HEK293T (cell line): Measurements from ENCODE around the gene CDYL2.

Experiments
- ARNT ChIP-seq: fragments of 450-650 bp; IDR thresholded peaks from 2 replicates; pipeline ENCODE4 v1.6.1; 2017; ENCODE audit warnings: mild to moderate bottlenecking
- CTBP1 ChIP-seq: fragments of 450-650 bp; IDR thresholded peaks from 2 replicates; pipeline ENCODE4 v1.6.1; 2016; ENCODE audit warnings: borderline replicate concordance
- ELF4 ChIP-seq: fragments of 450-650 bp; IDR thresholded peaks from 2 replicates; pipeline ENCODE4 v1.6.1; 2017; ENCODE audit warnings: antibody characterized with exemption
- FOXK2 ChIP-seq: fragments of 450-650 bp; IDR thresholded peaks from 2 replicates; pipeline ENCODE4 v1.6.1; 2016; ENCODE audit warnings: mild to moderate bottlenecking
- FOXM1 ChIP-seq: fragments of 450-650 bp; IDR thresholded peaks from 2 replicates; pipeline ENCODE4 v1.6.1; 2017; ENCODE audit warnings: mild to moderate bottlenecking, borderline replicate concordance
- LEF1 ChIP-seq: fragments of 450-650 bp; IDR thresholded peaks from 2 replicates; pipeline ENCODE4 v1.6.1; 2017; ENCODE audit warnings: mild to moderate bottlenecking, borderline replicate concordance
- NFRKB ChIP-seq: fragments of 450-650 bp; IDR thresholded peaks from 2 replicates; pipeline ENCODE4 v1.6.1; 2016; ENCODE audit warnings: mild to moderate bottlenecking, moderate library complexity
- PKNOX1 ChIP-seq: fragments of 450-650 bp; IDR thresholded peaks from 2 replicates; pipeline ENCODE4 v1.6.1; 2016
- SP1 ChIP-seq: fragments of 450-650 bp; IDR thresholded peaks from 2 replicates; pipeline ENCODE4 v1.6.1; 2017
- TARDBP ChIP-seq: fragments of 450-650 bp; IDR thresholded peaks from 2 replicates; pipeline ENCODE4 v1.6.1; 2016
- ZNF384 ChIP-seq: fragments of 450-650 bp; IDR thresholded peaks from 2 replicates; pipeline ENCODE4 v1.6.1; 2016

GRCh38 chr16:80667251-80667560, 137.2 kb downstream of the CDYL2 start:
- TF ChIP-seq NFRKB (no peak), LEF1 (no peak), FOXK2 (no peak), TARDBP (no peak), ELF4 (no peak), ARNT (no peak), CTBP1 (no peak), SP1 (no peak), FOXM1 (no peak), PKNOX1 (no peak), ZNF384 (no peak)
